HEK293T (cell line): ENCODE data around the gene TPM1.

Source experiments
- CTCF ChIA-PET: fragments of 350-600 bp; formaldehyde crosslinking; extraction: SDS; loops from one replicate; lab custom pipeline; 2021; ENCODE audit warnings: antibody characterized with exemption, inconsistent platforms; lab: Yijun Ruan, JAX
- POLR2A ChIA-PET: fragments of 350-600 bp; formaldehyde crosslinking; extraction: SDS; loops from one replicate; lab custom pipeline; 2020; ENCODE audit warnings: antibody characterized with exemption, inconsistent platforms; lab: Yijun Ruan, JAX
- DNase-seq: peaks from one replicate; pipeline ENCODE4 v3.0.0; 2012; ENCODE audit warnings: mixed read lengths; ENCODE audit errors: extremely low spot score
- ARNT ChIP-seq: fragments of 450-650 bp; IDR thresholded peaks from 2 replicates; pipeline ENCODE4 v1.6.1; 2017; ENCODE audit warnings: mild to moderate bottlenecking
- BHLHE40 ChIP-seq: fragments of 450-650 bp; IDR thresholded peaks from 2 replicates; pipeline ENCODE4 v1.6.1; 2016; ENCODE audit warnings: mild to moderate bottlenecking, moderate library complexity, borderline replicate concordance
- CTBP1 ChIP-seq: fragments of 450-650 bp; IDR thresholded peaks from 2 replicates; pipeline ENCODE4 v1.6.1; 2016; ENCODE audit warnings: borderline replicate concordance
- ELF4 ChIP-seq: fragments of 450-650 bp; IDR thresholded peaks from 2 replicates; pipeline ENCODE4 v1.6.1; 2017; ENCODE audit warnings: antibody characterized with exemption
- FOXA1 ChIP-seq: fragments of 450-650 bp; IDR thresholded peaks from 2 replicates; pipeline ENCODE4 v1.6.1; 2016; ENCODE audit warnings: mild to moderate bottlenecking
- FOXK2 ChIP-seq: fragments of 450-650 bp; IDR thresholded peaks from 2 replicates; pipeline ENCODE4 v1.6.1; 2016; ENCODE audit warnings: mild to moderate bottlenecking
- HDGF ChIP-seq: fragments of 450-650 bp; IDR thresholded peaks from 2 replicates; pipeline ENCODE4 v1.6.1; 2017; ENCODE audit warnings: antibody characterized with exemption, borderline replicate concordance
- L3MBTL2 ChIP-seq: fragments of 450-650 bp; conservative IDR thresholded peaks from 2 replicates; pipeline ENCODE4 v1.6.1; 2016; ENCODE audit warnings: mild to moderate bottlenecking
- LEF1 ChIP-seq: fragments of 450-650 bp; IDR thresholded peaks from 2 replicates; pipeline ENCODE4 v1.6.1; 2017; ENCODE audit warnings: mild to moderate bottlenecking, borderline replicate concordance
- NFRKB ChIP-seq: fragments of 450-650 bp; IDR thresholded peaks from 2 replicates; pipeline ENCODE4 v1.6.1; 2016; ENCODE audit warnings: mild to moderate bottlenecking, moderate library complexity
- PKNOX1 ChIP-seq: fragments of 450-650 bp; IDR thresholded peaks from 2 replicates; pipeline ENCODE4 v1.6.1; 2016
- SP1 ChIP-seq: fragments of 450-650 bp; IDR thresholded peaks from 2 replicates; pipeline ENCODE4 v1.6.1; 2017
- SUZ12 ChIP-seq: fragments of 450-650 bp; IDR thresholded peaks from 2 replicates; pipeline ENCODE4 v1.6.1; 2016; ENCODE audit warnings: mild to moderate bottlenecking
- TARDBP ChIP-seq: fragments of 450-650 bp; IDR thresholded peaks from 2 replicates; pipeline ENCODE4 v1.6.1; 2016

Gene TPM1

GRCh38 chr15:63086947-63087346, 44.4 kb downstream of the TPM1 start:
- POLR2A ChIA-PET: no interaction called here
- CTCF ChIA-PET: interaction anchor here (0.6 to 1.1 kb wide), 2 partner anchors 38 to 780 kb away, joined by 4 to 11 read pairs; no protein-coding TSS in a partner anchor
- no peak for DNase-seq
- TF ChIP-seq LEF1: no peak
- no peak for TF ChIP-seq SP1
- no peak for TF ChIP-seq L3MBTL2
- TF ChIP-seq FOXK2: no peak
- no peak for TF ChIP-seq PKNOX1
- TF ChIP-seq FOXA1: no peak
- TF ChIP-seq BHLHE40: no peak
- no peak for TF ChIP-seq SUZ12
- no peak for TF ChIP-seq ARNT

GRCh38 chr15:63088533-63089245, 46.1 kb downstream of the TPM1 start:
- no peak for DNase-seq
- ChIA-PET CTCF (interaction anchor here (0.7 to 0.9 kb wide), 2 partner anchors 40 to 41 kb away, joined by 3 read pairs; no protein-coding TSS in a partner anchor), POLR2A (no interaction called here)
- TF ChIP-seq L3MBTL2: no peak
- TF ChIP-seq CTBP1: no peak
- TF ChIP-seq HDGF: no peak
- TF ChIP-seq SP1: no peak
- no peak for TF ChIP-seq TARDBP
- no peak for TF ChIP-seq NFRKB
- TF ChIP-seq ELF4: no peak

GRCh38 chr15:63089260-63090043, 46.9 kb downstream of the TPM1 start:
- ChIA-PET POLR2A (interaction anchor here (0.9 kb wide), 1 partner anchor 68 kb away, joined by 3 read pairs; the partner anchor contains the start of gene RPS27L), CTCF (interaction anchor here (0.7 kb wide), 1 partner anchor 41 kb away, joined by 3 read pairs; no protein-coding TSS in a partner anchor)
- TF ChIP-seq BHLHE40: no peak
- TF ChIP-seq ARNT: no peak
- TF ChIP-seq TARDBP: no peak
- no peak for DNase-seq

GRCh38 chr15:63090472-63090871, 47.9 kb downstream of the TPM1 start:
- ChIA-PET CTCF (no interaction called here), POLR2A (interaction anchor here (0.9 kb wide), 1 partner anchor 67 kb away, joined by 3 read pairs; the partner anchor contains the start of gene RPS27L)
- no peak for TF ChIP-seq PKNOX1
- no peak for TF ChIP-seq NFRKB
- no peak for TF ChIP-seq FOXK2
- no peak for TF ChIP-seq L3MBTL2
- TF ChIP-seq FOXA1: no peak
- no peak for TF ChIP-seq ELF4
- TF ChIP-seq TARDBP: no peak
- no peak for DNase-seq

GRCh38 chr15:63090887-63091286, 48.3 kb downstream of the TPM1 start:
- no peak for DNase-seq
- POLR2A ChIA-PET: interaction anchor here (0.9 kb wide), 1 partner anchor 67 kb away, joined by 3 read pairs; the partner anchor contains the start of gene RPS27L
- TF ChIP-seq L3MBTL2: no peak
- no peak for TF ChIP-seq SUZ12
- TF ChIP-seq PKNOX1: no peak
- TF ChIP-seq NFRKB: no peak
- TF ChIP-seq SP1: no peak
- TF ChIP-seq BHLHE40: no peak
- CTCF ChIA-PET: no interaction called here

- no peak for TF ChIP-seq FOXK2
- POLR2A ChIA-PET: no interaction called here
Observed at GRCh38 chr15:63091679-63092446, 49.3 kb downstream of the TPM1 start.

More at GRCh38 chr15:63091679-63092446, 49.3 kb downstream of the TPM1 start:
- CTCF ChIA-PET: no interaction called here
- DNase-seq: no peak
